HepG2 (cell line): ENCODE measurements around the gene TRIM72. TPM values are rescaled to one million over a fixed set of nuclear protein-coding genes. Genes with fewer than 3 reads are reported as not detected.

Source experiments
- ATAC-seq: fragments of 200-7000 bp; cut with Tn5 transposase; 3 replicates; pipeline ENCODE4 v1.9.1; 2020; ENCODE audit warnings: mild to moderate bottlenecking, moderate library complexity
- BruUV-seq: library from RNA; stranded (reverse); fragments of 400-500 nt; replicated peaks from 2 replicates; lab custom pipeline; 2021; lab: Mats Ljungman, UMichigan
- CTCF ChIA-PET: fragments of 300-600 bp; formaldehyde crosslinking; extraction: SDS; loops from one replicate; lab custom pipeline; 2021; ENCODE audit warnings: low total read pairs, inconsistent platforms, low intra/inter-chr PET ratio; lab: Yijun Ruan, JAX
- POLR2A ChIA-PET: fragments of 350-600 bp; sonication (Branson Sonifier 250); formaldehyde crosslinking; loops from one replicate; lab custom pipeline; 2020; ENCODE audit warnings: antibody characterized with exemption, inconsistent platforms; lab: Yijun Ruan, JAX
- DNase-seq: peaks from one replicate; pipeline ENCODE4 v3.0.0-alpha.2; 2015; ENCODE audit warnings: low spot score
- FAIRE-seq: peaks from 3 replicates; lab custom pipeline; 2011; peaks lifted over from hg19 to GRCh38; lab: Jason Lieb, UNC
- H2AFZ ChIP-seq: one replicate; pipeline ENCODE4 v1.6.1; 2011; ENCODE audit warnings: low read length, inconsistent platforms
- H3K27ac ChIP-seq: fragments of 300-600 bp; 3 replicates; pipeline ENCODE4 v1.8.0; 2011; ENCODE audit warnings: mixed run types, mild to moderate bottlenecking, mixed read lengths, low read length, inconsistent platforms; ENCODE audit not compliant: insufficient read depth; ENCODE audit errors: extremely low read length
- H3K27me3 ChIP-seq, 2 experiments: fragments of 200-600 bp in 1 of 2; 2 replicates in 1 of 2; 3 replicates in 1 of 2; pipeline versions ENCODE4 v1.6.0 to v1.8.0; 2011; ENCODE audit warnings: low read length in 2 of 2, mild to moderate bottlenecking in 2 of 2, moderate library complexity in 2 of 2, inconsistent platforms in 1 of 2; ENCODE audit not compliant: insufficient read depth in 2 of 2, control insufficient read depth in 1 of 2
- H3K36me3 ChIP-seq, 2 experiments: fragments of 200-600 bp in 1 of 2; replicated peaks in 1 of 2; 2 replicates in 1 of 2; 3 replicates in 1 of 2; pipeline versions ENCODE4 v1.5.1 to v1.8.0; 2011; ENCODE audit warnings: low read length in 2 of 2, inconsistent platforms in 1 of 2; ENCODE audit not compliant: insufficient read depth in 2 of 2, control insufficient read depth in 1 of 2
- H3K4me1 ChIP-seq: 2 replicates; pipeline ENCODE4 v1.5.1; 2012; ENCODE audit warnings: low read length, inconsistent platforms; ENCODE audit not compliant: insufficient read depth
- H3K4me2 ChIP-seq: 2 replicates; pipeline ENCODE4 v1.6.0; 2011; ENCODE audit warnings: low read depth, low read length, inconsistent platforms
- H3K4me3 ChIP-seq, 3 experiments: fragments of 200-600 bp in 1 of 3; sonication (generic), shearing (Covaris generic) in 1 of 3; replicated peaks in 1 of 3; 2 replicates each; pipeline ENCODE4 v1.5.1; 2011 to 2016; ENCODE audit warnings: low read length in 3 of 3, inconsistent platforms in 2 of 3, low read depth in 2 of 3, mild to moderate bottlenecking in 2 of 3, control low read depth in 1 of 3, mixed read lengths in 1 of 3; ENCODE audit not compliant: insufficient read depth in 1 of 3
- H3K79me2 ChIP-seq: one replicate; pipeline ENCODE4 v1.6.1; 2011; ENCODE audit warnings: low read length, inconsistent platforms; ENCODE audit not compliant: insufficient read depth
- H3K9ac ChIP-seq: 2 replicates; pipeline ENCODE4 v1.6.0; 2011; ENCODE audit warnings: mild to moderate bottlenecking, low read depth, low read length, inconsistent platforms; ENCODE audit not compliant: insufficient read depth
- H3K9me3 ChIP-seq: 2 replicates; pipeline ENCODE4 v1.5.1; 2012; ENCODE audit warnings: mild to moderate bottlenecking, low read length
- H4K20me1 ChIP-seq: 2 replicates; pipeline ENCODE4 v1.6.0; 2011; ENCODE audit warnings: inconsistent platforms, mild to moderate bottlenecking, low read length, moderate library complexity; ENCODE audit not compliant: insufficient read depth
- BCL3 ChIP-seq: sonication (generic); formaldehyde crosslinking; IDR thresholded peaks from 2 replicates; pipeline ENCODE4 v1.5.1; 2020; ENCODE audit warnings: mild to moderate bottlenecking, missing genetic modification reagents, moderate library complexity
- EZH2 ChIP-seq: conservative IDR thresholded peaks from 2 replicates; pipeline ENCODE4 v1.6.1; 2012; ENCODE audit warnings: mild to moderate bottlenecking, low read depth, low read length, moderate library complexity
- FOSL1 ChIP-seq: sonication (generic); formaldehyde crosslinking; IDR thresholded peaks from 2 replicates; pipeline ENCODE4 v1.9.0; 2021; ENCODE audit warnings: missing genetic modification reagents, borderline replicate concordance
- MTF2 ChIP-seq: sonication (generic); formaldehyde crosslinking; IDR thresholded peaks from 2 replicates; pipeline ENCODE4 v1.5.0; 2020; ENCODE audit warnings: missing genetic modification reagents, borderline replicate concordance
- PHF21A ChIP-seq: sonication (generic); formaldehyde crosslinking; IDR thresholded peaks from 2 replicates; pipeline ENCODE4 v1.5.0; 2020; ENCODE audit warnings: mild to moderate bottlenecking, missing genetic modification reagents
- PHF8 ChIP-seq: sonication (generic); formaldehyde crosslinking; IDR thresholded peaks from 2 replicates; pipeline ENCODE4 v1.5.0; 2020; ENCODE audit warnings: missing genetic modification reagents
- TAF1 ChIP-seq: sonication (generic); formaldehyde crosslinking; IDR thresholded peaks from 2 replicates; pipeline ENCODE4 v1.4.0; 2020; ENCODE audit warnings: missing genetic modification reagents
- ZBED4 ChIP-seq: sonication (generic); formaldehyde crosslinking; IDR thresholded peaks from 2 replicates; pipeline ENCODE4 v1.4.0; 2020; ENCODE audit warnings: missing genetic modification reagents, borderline replicate concordance
- ZC3H13 ChIP-seq: sonication (generic); formaldehyde crosslinking; IDR thresholded peaks from 2 replicates; pipeline ENCODE4 v1.8.1; 2023; ENCODE audit warnings: mild to moderate bottlenecking, missing genetic modification reagents, moderate library complexity
- ZNF414 ChIP-seq: sonication (generic); formaldehyde crosslinking; IDR thresholded peaks from 2 replicates; pipeline ENCODE4 v1.5.0; 2020; ENCODE audit warnings: missing genetic modification reagents
- ZNF550 ChIP-seq: sonication (generic); formaldehyde crosslinking; IDR thresholded peaks from 2 replicates; pipeline ENCODE4 v1.4.0; 2020; ENCODE audit warnings: mild to moderate bottlenecking, missing genetic modification reagents, borderline replicate concordance
- ZNF704 ChIP-seq: sonication (generic); formaldehyde crosslinking; IDR thresholded peaks from 2 replicates; pipeline ENCODE4 v1.8.1; 2023; ENCODE audit warnings: mild to moderate bottlenecking, inconsistent platforms, moderate library complexity, missing genetic modification reagents, borderline replicate concordance
- ZNF709 ChIP-seq: sonication (generic); formaldehyde crosslinking; IDR thresholded peaks from 2 replicates; pipeline ENCODE4 v1.5.0; 2020; ENCODE audit warnings: mild to moderate bottlenecking, missing genetic modification reagents
- WGBS: methylation state at CpG from one replicate; pipeline ENCODE4 v1.1.6; 2017; ENCODE audit warnings: low lambda C conversion rate; 5-methylcytosine and 5-hydroxymethylcytosine counted together
- in situ Hi-C: cut with HindIII; loops from 2 replicates; pipeline ENCODE4 v1.10.0; 2017; ENCODE audit warnings: low pct_unique_long_range_greater_than_20kb; ENCODE audit not compliant: extremely low pct_ligation_motif_present
- intact Hi-C: fragments of 100-400 bp; cut with micrococcal nuclease; formaldehyde crosslinking; loops from one replicate; pipeline ENCODE4 v1.10.0; 2022; ENCODE audit not compliant: unreplicated experiment
- polyA plus RNA-seq, 8 experiments: library from polyadenylated mRNA; depleted of rRNA in 3 of 8; stranded (reverse) in 7 of 8; unstranded in 1 of 8; fragments of >200 nt; fragmentation: Illumina TruSeq in 4 of 8; extraction: Trizol in 4 of 8; gene quantifications; 2 replicates each; pipeline versions ENCODE4 v1.2.1 to v1.2.3, GENCODE V29; 2011 to 2016; ENCODE audit warnings: low read depth in 4 of 8, missing spikeins in 1 of 8, mixed read lengths in 1 of 8; ENCODE audit not compliant: insufficient read depth in 1 of 8
- total RNA-seq, 5 experiments: library from RNA; depleted of rRNA; stranded (reverse); fragments of >200 nt; fragmentation: Illumina TruSeq; extraction: Trizol; gene quantifications; 2 replicates each; pipeline ENCODE4 v1.2.3, GENCODE V29; 2016; ENCODE audit warnings: low read depth in 1 of 5

The TRIM72 gene
- total and polyA plus RNA-seq, 2 of the 13 experiments (the other 11 are each of a cell fraction or from before 2014, with no cell fraction given) = not detected

- TF ChIP-seq FOSL1 (CRISPR knock-in tag) (no peak), ZNF414 (no peak), ZC3H13 (CRISPR knock-in tag) (no peak), ZNF709 (no peak), ZNF550 (no peak)
Observed at GRCh38 chr16:31214708-31215286, 878 bp downstream of the TRIM72 start (continued).

- in situ Hi-C loops = loop anchor here (25.0 kb wide), 2 partner anchors 222 to 647 kb away; partner anchors contain the start of genes COX6A2, ZNF267 and ZNF843
- ChIA-PET POLR2A (interaction anchor here (2.3 kb wide), 1 partner anchor 35 kb away, joined by 11 read pairs; the partner anchor contains the start of gene FUS), CTCF (no interaction called here)
- no peaks in the 10 kb centered on the region for H3K9me3 ChIP-seq
- WGBS = 6% methylated on average over 29 of the region's 63 CpGs
- ATAC-seq (peak; percentile 94), DNase-seq (peak; percentile 39), FAIRE-seq (no peak)
- no peaks in the 10 kb centered on the region for H3K79me2 ChIP-seq
- H3K4me1 ChIP-seq = peaks cover 12% of the 10 kb centered on the region
- peak overlapping the region; percentile 31; the same call in 1 of the 2 replicates for H3K9ac ChIP-seq
- no peaks in the 10 kb centered on the region for H3K36me3 ChIP-seq
- peak overlapping the region; percentile 85 for H3K4me2 ChIP-seq
- no peaks in the 10 kb centered on the region for H4K20me1 ChIP-seq
- no TSS peak for BruUV-seq
- peak overlapping the region; percentile 49 to 69 (median 50) for H3K4me3 ChIP-seq
- H3K27me3 ChIP-seq = peaks cover 18 to 57% of the 10 kb centered on the region in 2 experiments
- intact Hi-C loops = no loop called here
- no peak overlapping the region for H3K27ac ChIP-seq
- H2AFZ ChIP-seq = no peak overlapping the region
- TF ChIP-seq MTF2 (CRISPR knock-in tag) (0 out of 2 replicates have a peak, but pooled peaks have one; percentile 45), ZBED4 (CRISPR knock-in tag) (peak; percentile 79; the same call in 1 of the 2 replicates), BCL3 (CRISPR knock-in tag) (0 out of 2 replicates have a peak, but pooled peaks have one; percentile 54), PHF8 (peak; percentile 39; the same call in 1 of the 2 replicates), EZH2 (peak; percentile 51; the same call in 1 of the 2 replicates), TAF1 (CRISPR knock-in tag) (peak; percentile 38; the same call in 1 of the 2 replicates), PHF21A (CRISPR knock-in tag) (peak; percentile 30; the same call in 1 of the 2 replicates), ZNF704 (CRISPR knock-in tag) (0 out of 2 replicates have a peak, but pooled peaks have one; percentile 37)
Observed at GRCh38 chr16:31215287-31216162, 1.6 kb downstream of the TRIM72 start.
